HEK293 (cell line): ENCODE data around the gene VAT1L.

Source experiments
- ZEB2 ChIP-seq: fragments of 450-650 bp; formaldehyde crosslinking; IDR thresholded peaks from 2 replicates; pipeline ENCODE4 v1.5.1; 2016; ENCODE audit warnings: missing biosample characterization, missing genetic modification characterization
- ZNF324 ChIP-seq: fragments of 450-650 bp; formaldehyde crosslinking; IDR thresholded peaks from 2 replicates; pipeline ENCODE4 v1.5.1; 2016; ENCODE audit warnings: missing biosample characterization, missing genetic modification characterization

- TF ChIP-seq ZEB2 (tag by site-specific recombination) (no peak), ZNF324 (tag by site-specific recombination) (no peak)
These were observed 28.5 kb upstream of the VAT1L start for GRCh38 chr16:77759821-77760220.
